ENCODE results near the gene RBM20.

RBM20 gene

GRCh38 chr10:110817614-110818013 lies 173.5 kb downstream of the RBM20 start:
- DNase-seq, result no peak

GRCh38 chr10:110818311-110819256 lies 174.4 kb downstream of the RBM20 start:
- no peak for DNase-seq

- DNase-seq, result peak; percentile 68
Observed at GRCh38 chr10:110820321-110820814, 176.2 kb downstream of the RBM20 start.

GRCh38 chr10:110821508-110821907 lies 177.4 kb downstream of the RBM20 start:
- no peak for DNase-seq

GRCh38 chr10:110822035-110822711 lies 178.0 kb downstream of the RBM20 start:
- peak; percentile 55 for DNase-seq

GRCh38 chr10:110822712-110823311 lies 178.7 kb downstream of the RBM20 start:
- no peak for DNase-seq

GRCh38 chr10:110824152-110824441 lies 180.0 kb downstream of the RBM20 start:
- no peak for DNase-seq

- no peak for DNase-seq
Observed at GRCh38 chr10:110824660-110825059, 180.5 kb downstream of the RBM20 start.

GRCh38 chr10:110825508-110825907 lies 181.4 kb downstream of the RBM20 start:
- no peak for DNase-seq

GRCh38 chr10:110827410-110827809 lies 183.3 kb downstream of the RBM20 start:
- DNase-seq, result no peak

GRCh38 chr10:110827875-110828274 lies 183.7 kb downstream of the RBM20 start:
- DNase-seq, result no peak

GRCh38 chr10:110828525-110828924 lies 184.4 kb downstream of the RBM20 start:
- DNase-seq, result no peak

- DNase-seq, result no peak
Observed at GRCh38 chr10:110829721-110830410, 185.7 kb downstream of the RBM20 start.

GRCh38 chr10:110833234-110833940 lies 189.3 kb downstream of the RBM20 start:
- peak; percentile 16 for DNase-seq

- DNase-seq, result peak; percentile 38
Observed at GRCh38 chr10:110833941-110834628, 189.9 kb downstream of the RBM20 start.

- DNase-seq, result peak; percentile 63
Observed at GRCh38 chr10:110834629-110835301, 190.6 kb downstream of the RBM20 start.

GRCh38 chr10:110835841-110836240 lies 191.7 kb downstream of the RBM20 start:
- DNase-seq, result peak; percentile 33

- DNase-seq, result peak; percentile 39
Observed at GRCh38 chr10:110836706-110837105, 192.6 kb downstream of the RBM20 start.

GRCh38 chr10:110837418-110838171 lies 193.5 kb downstream of the RBM20 start:
- DNase-seq, result peak; percentile 41

- peak; percentile 28 for DNase-seq
Observed at GRCh38 chr10:110840225-110840922, 196.2 kb downstream of the RBM20 start.

Data from right forelimb (tissue), 1 donor.